H1 (cell line): ENCODE results near the gene INAVA. TPM values are rescaled to one million over a fixed set of nuclear protein-coding genes. Genes with fewer than 3 reads are reported as not detected.

ENCODE experiments used
- CTCF ChIA-PET: fragments of 300-600 bp; sonication (Branson Sonifier 250); formaldehyde crosslinking; loops from one replicate; lab custom pipeline; 2021; ENCODE audit not compliant: partially characterized antibody; lab: Charles Lee
- POLR2A ChIA-PET: fragments of 300-600 bp; sonication (Branson Sonifier 250); formaldehyde crosslinking; loops from one replicate; lab custom pipeline; 2021; ENCODE audit warnings: inconsistent platforms; ENCODE audit not compliant: partially characterized antibody; lab: Charles Lee
- DNase-seq, 2 experiments: peaks; one replicate each; pipeline versions ENCODE4 v3.0.0 to v3.0.0-alpha.2; 2010 to 2022; ENCODE audit warnings: low spot score in 2 of 2, low read depth in 1 of 2, mixed read lengths in 1 of 2
- FAIRE-seq: peaks from 2 replicates; lab custom pipeline; 2011; peaks lifted over from hg19 to GRCh38; lab: Jason Lieb, UNC
- H2AFZ ChIP-seq: 2 replicates; pipeline ENCODE4 v1.8.1; 2012; ENCODE audit warnings: low read length, inconsistent platforms
- H2AK5ac ChIP-seq: 2 replicates; pipeline ENCODE4 v1.6.1; 2013; ENCODE audit warnings: low read depth, low read length
- H2BK120ac ChIP-seq: replicated peaks from 2 replicates; pipeline ENCODE3; 2013; ENCODE audit warnings: low read depth, low read length, inconsistent platforms
- H2BK12ac ChIP-seq: 2 replicates; pipeline ENCODE4 v1.6.1; 2013; ENCODE audit warnings: low read depth, low read length
- H2BK15ac ChIP-seq: 2 replicates; pipeline ENCODE4 v1.6.1; 2013; ENCODE audit warnings: low read length
- H2BK20ac ChIP-seq: 2 replicates; pipeline ENCODE4 v1.6.1; 2013; ENCODE audit warnings: low read length
- H2BK5ac ChIP-seq: 2 replicates; pipeline ENCODE4 v1.6.1; 2013; ENCODE audit warnings: low read depth, low read length
- H3K14ac ChIP-seq: 2 replicates; pipeline ENCODE4 v1.6.1; 2013; ENCODE audit warnings: inconsistent platforms; ENCODE audit not compliant: insufficient read length
- H3K18ac ChIP-seq: 2 replicates; pipeline ENCODE4 v1.6.1; 2013; ENCODE audit warnings: low read length; ENCODE audit errors: extremely low read depth
- H3K23ac ChIP-seq: 2 replicates; pipeline ENCODE4 v1.6.1; 2013; ENCODE audit warnings: inconsistent platforms; ENCODE audit not compliant: insufficient read length
- H3K23me2 ChIP-seq: 2 replicates; pipeline ENCODE4 v1.6.1; 2013; ENCODE audit warnings: low read depth, low read length
- H3K27ac ChIP-seq: 2 replicates; pipeline ENCODE4 v1.6.1; 2011; ENCODE audit warnings: low read depth, low read length, inconsistent platforms
- H3K27me3 ChIP-seq, 4 experiments: replicated peaks in 1 of 4; 1 replicate in 1 of 4; 2 replicates in 3 of 4; pipeline versions ENCODE4 v1.6.1 to v1.8.1; 2011 to 2013; ENCODE audit warnings: low read length in 3 of 4, mild to moderate bottlenecking in 3 of 4, inconsistent platforms in 2 of 4, mixed read lengths in 2 of 4, moderate library complexity in 1 of 4; ENCODE audit not compliant: control insufficient read depth in 3 of 4, insufficient read depth in 3 of 4; ENCODE audit errors: extremely low read depth in 1 of 4
- H3K36me3 ChIP-seq, 4 experiments: 2 replicates each; pipeline versions ENCODE4 v1.6.1 to v1.8.1; 2011 to 2013; ENCODE audit warnings: mild to moderate bottlenecking in 4 of 4, low read length in 3 of 4, moderate library complexity in 2 of 4, control low read depth in 1 of 4, inconsistent platforms in 1 of 4; ENCODE audit not compliant: insufficient read depth in 4 of 4, control insufficient read depth in 2 of 4
- H3K4ac ChIP-seq: replicated peaks from 2 replicates; pipeline ENCODE3; 2013; ENCODE audit warnings: low read length, low read depth, mixed read lengths, inconsistent platforms; ENCODE audit not compliant: insufficient read length
- H3K4me1 ChIP-seq, 4 experiments: replicated peaks in 1 of 4; 1 replicate in 1 of 4; 2 replicates in 3 of 4; pipeline versions ENCODE4 v1.6.1 to v1.8.1; 2011 to 2013; ENCODE audit warnings: low read length in 3 of 4, inconsistent platforms in 2 of 4, mixed read lengths in 1 of 4; ENCODE audit not compliant: insufficient read depth in 4 of 4, control insufficient read depth in 3 of 4
- H3K4me2 ChIP-seq, 2 experiments: 2 replicates each; pipeline versions ENCODE4 v1.6.1 to v1.8.1; 2011 to 2013; ENCODE audit warnings: low read depth in 2 of 2, low read length in 2 of 2, control low read depth in 1 of 2, inconsistent platforms in 1 of 2, mild to moderate bottlenecking in 1 of 2; ENCODE audit not compliant: insufficient read depth in 1 of 2
- H3K4me3 ChIP-seq, 4 experiments: fragments of 200-600, 300-600 bp in 1 of 4; sonication (generic), shearing (Covaris generic), sonication (Bioruptor Twin) in 1 of 4; 2 replicates each; pipeline versions ENCODE4 v1.5.1 to v1.8.1; 2011 to 2016; ENCODE audit warnings: low read length in 4 of 4, low read depth in 3 of 4, control low read depth in 2 of 4, inconsistent platforms in 2 of 4, mild to moderate bottlenecking in 2 of 4, mixed read lengths in 1 of 4, moderate library complexity in 1 of 4; ENCODE audit not compliant: insufficient read depth in 2 of 4; ENCODE audit errors: extremely low read depth in 1 of 4
- H3K56ac ChIP-seq: replicated peaks from 2 replicates; pipeline ENCODE3; 2013; ENCODE audit warnings: low read depth, mild to moderate bottlenecking, mixed read lengths, low read length, inconsistent platforms; ENCODE audit not compliant: insufficient read length
- H3K79me1 ChIP-seq: 2 replicates; pipeline ENCODE4 v1.6.1; 2013; ENCODE audit warnings: low read depth, low read length, control low read depth
- H3K79me2 ChIP-seq, 2 experiments: 2 replicates each; pipeline versions ENCODE4 v1.6.1 to v1.8.1; 2012 to 2013; ENCODE audit warnings: low read length in 2 of 2, mild to moderate bottlenecking in 2 of 2, inconsistent platforms in 1 of 2; ENCODE audit not compliant: insufficient read depth in 2 of 2, control insufficient read depth in 1 of 2
- H3K9ac ChIP-seq, 4 experiments: replicated peaks in 1 of 4; 1 replicate in 1 of 4; 2 replicates in 3 of 4; pipeline versions ENCODE4 v1.6.1 to v1.8.1; 2011 to 2013; ENCODE audit warnings: low read depth in 3 of 4, low read length in 3 of 4, control low read depth in 2 of 4, mild to moderate bottlenecking in 2 of 4, moderate library complexity in 2 of 4, inconsistent platforms in 1 of 4; ENCODE audit errors: extremely low read depth in 1 of 4
- H3K9me3 ChIP-seq, 2 experiments: 2 replicates each; pipeline versions ENCODE4 v1.6.1 to v1.8.1; 2012 to 2013; ENCODE audit warnings: mild to moderate bottlenecking in 2 of 2, moderate library complexity in 2 of 2, control low read depth in 1 of 2, inconsistent platforms in 1 of 2, low read depth in 1 of 2, low read length in 1 of 2, mixed read lengths in 1 of 2; ENCODE audit not compliant: insufficient read depth in 2 of 2
- H4K20me1 ChIP-seq, 2 experiments: replicated peaks in 1 of 2; 2 replicates each; pipeline versions ENCODE3 to v1.8.1; 2011 to 2013; ENCODE audit warnings: inconsistent platforms in 2 of 2, low read length in 2 of 2, mild to moderate bottlenecking in 1 of 2; ENCODE audit not compliant: insufficient read depth in 2 of 2, control insufficient read depth in 1 of 2
- H4K5ac ChIP-seq: 2 replicates; pipeline ENCODE4 v1.6.1; 2013; ENCODE audit warnings: low read length, low read depth, mixed read lengths, inconsistent platforms; ENCODE audit not compliant: insufficient read length
- H4K8ac ChIP-seq: 2 replicates; pipeline ENCODE4 v1.8.0; 2013; ENCODE audit warnings: mild to moderate bottlenecking, moderate library complexity, low read length, inconsistent platforms; ENCODE audit not compliant: insufficient read depth; ENCODE audit errors: extremely low read depth
- H4K91ac ChIP-seq: replicated peaks from 2 replicates; pipeline ENCODE3; 2013; ENCODE audit warnings: low read length, mixed read lengths, inconsistent platforms; ENCODE audit not compliant: insufficient read length
- EP300 ChIP-seq, 2 experiments: IDR thresholded peaks; 1 replicate in 1 of 2; 2 replicates in 1 of 2; pipeline ENCODE4 v1.6.1; 2011 to 2012; ENCODE audit warnings: low read depth in 2 of 2, low read length in 2 of 2, mild to moderate bottlenecking in 2 of 2, borderline replicate concordance in 1 of 2, inconsistent platforms in 1 of 2, moderate library complexity in 1 of 2
- HDAC6 ChIP-seq: IDR thresholded peaks from one replicate; pipeline ENCODE4 v1.7.1; 2012; ENCODE audit warnings: low read depth, mild to moderate bottlenecking, inconsistent platforms, low read length, moderate library complexity
- RAD21 ChIP-seq, 2 experiments: IDR thresholded peaks in 1 of 2; conservative IDR thresholded peaks in 1 of 2; 2 replicates each; pipeline ENCODE4 v1.6.1; 2011; ENCODE audit warnings: low read depth in 2 of 2, low read length in 2 of 2, improper control_type of control experiment in 1 of 2, inconsistent platforms in 1 of 2, mild to moderate bottlenecking in 1 of 2, moderate library complexity in 1 of 2
- RBBP5 ChIP-seq: IDR thresholded peaks from 2 replicates; pipeline ENCODE4 v1.7.1; 2012; ENCODE audit warnings: low read depth, mild to moderate bottlenecking, inconsistent platforms, low read length, moderate library complexity, borderline replicate concordance
- polyA plus RNA-seq, 7 experiments: library from polyadenylated mRNA; depleted of rRNA in 3 of 7; stranded (reverse) in 5 of 7; unstranded in 2 of 7; fragments of >200 nt in 5 of 7; fragments of 200-250 nt in 2 of 7; gene quantifications; 1 replicate in 5 of 7; 2 replicates in 1 of 7; 4 replicates in 1 of 7; pipeline versions ENCODE4 v1.2.1 to v1.2.3, GENCODE V29; 2011 to 2013; ENCODE audit warnings: missing spikeins in 2 of 7, mixed read lengths in 2 of 7
- total RNA-seq: library from RNA; stranded (reverse); fragmentation: NEBNext Ultra II Directional; extraction: Animal tissue kit (Norgen Biotek cat#: 25700); gene quantifications from 2 replicates; pipeline ENCODE4 v1.2.1, GENCODE V29; 2021
- TF ChIP-seq, protein P1 (sequence below): IDR thresholded peaks from 2 replicates; pipeline ENCODE4 v1.6.1; 2012; ENCODE audit warnings: inconsistent platforms
- TF ChIP-seq, protein P2 (sequence below): IDR thresholded peaks from 2 replicates; pipeline ENCODE4 v1.6.1; 2011; ENCODE audit warnings: low read depth, mild to moderate bottlenecking, low read length; ENCODE audit not compliant: insufficient read depth

The INAVA gene
- total and polyA plus RNA-seq, 2 of the 8 experiments (the other 6 are each of a cell fraction or from before 2014, with no cell fraction given), result 46.8 to 49.3 TPM

- Histone ChIP-seq H3K79me1 (no peaks in the 10 kb centered on the region), H3K23me2 (no peaks in the 10 kb centered on the region), H4K5ac (no peak overlapping the region), H3K23ac (no peak overlapping the region), H3K36me3 (peaks cover 0 to 45% (median 27%) of the 10 kb centered on the region in 4 experiments; a peak in 6 of 8 replicates), H3K9ac (no peak overlapping the region), H2AFZ (no peak overlapping the region), H2BK12ac (no peak overlapping the region), H2BK15ac (no peak overlapping the region), H3K4me1 (no peaks in the 10 kb centered on the region), H4K20me1 (no peaks in the 10 kb centered on the region), H3K79me2 (no peaks in the 10 kb centered on the region), H4K91ac (no peak overlapping the region), H2BK5ac (no peak overlapping the region), H3K18ac (no peak overlapping the region), H3K56ac (no peak overlapping the region), H3K27ac (no peak overlapping the region), H4K8ac (no peak overlapping the region), H3K4ac (no peak overlapping the region), H2AK5ac (no peak overlapping the region), H3K27me3 (no peaks in the 10 kb centered on the region), H3K4me2 (no peak overlapping the region), H2BK20ac (no peak overlapping the region), H3K4me3 (no peak overlapping the region), H2BK120ac (no peak overlapping the region), H3K14ac (no peak overlapping the region), H3K9me3 (no peaks in the 10 kb centered on the region)
- DNase-seq, result no peak
- no peak for FAIRE-seq
- TF ChIP-seq, protein P1, sequence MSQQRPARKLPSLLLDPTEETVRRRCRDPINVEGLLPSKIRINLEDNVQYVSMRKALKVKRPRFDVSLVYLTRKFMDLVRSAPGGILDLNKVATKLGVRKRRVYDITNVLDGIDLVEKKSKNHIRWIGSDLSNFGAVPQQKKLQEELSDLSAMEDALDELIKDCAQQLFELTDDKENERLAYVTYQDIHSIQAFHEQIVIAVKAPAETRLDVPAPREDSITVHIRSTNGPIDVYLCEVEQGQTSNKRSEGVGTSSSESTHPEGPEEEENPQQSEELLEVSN, result no peak
- no peak for TF ChIP-seq EP300 (IDR thresholded peaks at IDR 0.05; ENCODE audit: borderline replicate concordance in 1 of 2, low read depth in 2 of 2, low read length in 2 of 2)
- no peak for TF ChIP-seq HDAC6
- TF ChIP-seq, protein P2, sequence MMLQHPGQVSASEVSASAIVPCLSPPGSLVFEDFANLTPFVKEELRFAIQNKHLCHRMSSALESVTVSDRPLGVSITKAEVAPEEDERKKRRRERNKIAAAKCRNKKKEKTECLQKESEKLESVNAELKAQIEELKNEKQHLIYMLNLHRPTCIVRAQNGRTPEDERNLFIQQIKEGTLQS, result no peak
- no peak for TF ChIP-seq RBBP5
- no peak for TF ChIP-seq RAD21 (IDR thresholded peaks at IDR 0.05 in 1 of 2, conservative IDR thresholded peaks at IDR 0.05 in 1 of 2; ENCODE audit: low read depth in 2 of 2, low read length in 2 of 2)
- ChIA-PET CTCF (interaction anchor here (0.8 to 1.2 kb wide), 3 partner anchors 11 to 121 kb away, joined by 3 read pairs; no protein-coding TSS in a partner anchor), POLR2A (no interaction called here)
Measured at GRCh38 chr1:200850554-200850953, 44.1 kb upstream of the INAVA start.
